IPS-15b (cell line): ENCODE results near the gene INPP1.

Experiments
- H3K27me3 ChIP-seq: one replicate; pipeline ENCODE4 v1.6.1; 2013; ENCODE audit warnings: low read length; ENCODE audit not compliant: control insufficient read depth, insufficient read depth
- H3K36me3 ChIP-seq: one replicate; pipeline ENCODE4 v1.6.1; 2013; ENCODE audit warnings: low read length; ENCODE audit not compliant: control insufficient read depth, insufficient read depth
- H3K4me1 ChIP-seq: one replicate; pipeline ENCODE4 v1.6.1; 2013; ENCODE audit warnings: mild to moderate bottlenecking, low read length; ENCODE audit not compliant: control insufficient read depth, insufficient read depth
- H3K4me3 ChIP-seq: one replicate; pipeline ENCODE4 v1.5.1; 2013; ENCODE audit warnings: low read depth, low read length
- H3K9ac ChIP-seq: one replicate; pipeline ENCODE4 v1.6.1; 2013; ENCODE audit warnings: low read depth, mild to moderate bottlenecking, low read length
- H3K9me3 ChIP-seq: one replicate; pipeline ENCODE4 v1.6.1; 2013; ENCODE audit warnings: mild to moderate bottlenecking, low read length; ENCODE audit not compliant: control insufficient read depth, insufficient read depth

INPP1 gene

GRCh38 chr2:190369635-190370034, 26.2 kb downstream of the INPP1 start:
- no peaks in the 10 kb centered on the region for H3K27me3 ChIP-seq
- no peak overlapping the region for H3K9ac ChIP-seq
- H3K4me3 ChIP-seq, result no peak overlapping the region
- H3K4me1 ChIP-seq, result no peaks in the 10 kb centered on the region
- no peaks in the 10 kb centered on the region for H3K36me3 ChIP-seq
- H3K9me3 ChIP-seq, result no peaks in the 10 kb centered on the region

- Histone ChIP-seq H3K4me1 (no peaks in the 10 kb centered on the region), H3K9me3 (no peaks in the 10 kb centered on the region), H3K4me3 (no peak overlapping the region), H3K9ac (no peak overlapping the region), H3K36me3 (no peaks in the 10 kb centered on the region), H3K27me3 (no peaks in the 10 kb centered on the region)
These were observed 32.7 kb downstream of the INPP1 start for GRCh38 chr2:190376083-190376482.

GRCh38 chr2:190376591-190377245, 33.3 kb downstream of the INPP1 start:
- Histone ChIP-seq H3K9ac (no peak overlapping the region), H3K4me1 (no peaks in the 10 kb centered on the region), H3K9me3 (no peaks in the 10 kb centered on the region), H3K27me3 (no peaks in the 10 kb centered on the region), H3K4me3 (no peak overlapping the region), H3K36me3 (no peaks in the 10 kb centered on the region)

- no peak overlapping the region for H3K4me3 ChIP-seq
- H3K9ac ChIP-seq, result no peak overlapping the region
- no peaks in the 10 kb centered on the region for H3K27me3 ChIP-seq
- no peaks in the 10 kb centered on the region for H3K36me3 ChIP-seq
- H3K4me1 ChIP-seq, result no peaks in the 10 kb centered on the region
- H3K9me3 ChIP-seq, result no peaks in the 10 kb centered on the region
These were observed 35.5 kb downstream of the INPP1 start for GRCh38 chr2:190378880-190379237.

GRCh38 chr2:190379249-190379964, 36.0 kb downstream of the INPP1 start:
- no peak overlapping the region for H3K9ac ChIP-seq
- H3K27me3 ChIP-seq, result no peaks in the 10 kb centered on the region
- no peak overlapping the region for H3K4me3 ChIP-seq
- no peaks in the 10 kb centered on the region for H3K4me1 ChIP-seq
- no peaks in the 10 kb centered on the region for H3K36me3 ChIP-seq
- no peaks in the 10 kb centered on the region for H3K9me3 ChIP-seq

GRCh38 chr2:190380962-190381412, 37.6 kb downstream of the INPP1 start:
- Histone ChIP-seq H3K9ac (no peak overlapping the region), H3K36me3 (no peaks in the 10 kb centered on the region), H3K27me3 (no peaks in the 10 kb centered on the region), H3K4me1 (no peaks in the 10 kb centered on the region), H3K4me3 (no peak overlapping the region), H3K9me3 (no peaks in the 10 kb centered on the region)

GRCh38 chr2:190382851-190383250, 39.5 kb downstream of the INPP1 start:
- H3K4me3 ChIP-seq, result no peak overlapping the region
- no peaks in the 10 kb centered on the region for H3K36me3 ChIP-seq
- H3K9me3 ChIP-seq, result no peaks in the 10 kb centered on the region
- no peaks in the 10 kb centered on the region for H3K4me1 ChIP-seq
- no peaks in the 10 kb centered on the region for H3K27me3 ChIP-seq
- no peak overlapping the region for H3K9ac ChIP-seq

GRCh38 chr2:190387422-190387821, 44.0 kb downstream of the INPP1 start:
- no peak overlapping the region for H3K4me3 ChIP-seq
- H3K9me3 ChIP-seq, result no peaks in the 10 kb centered on the region
- H3K27me3 ChIP-seq, result no peaks in the 10 kb centered on the region
- H3K4me1 ChIP-seq, result no peaks in the 10 kb centered on the region
- H3K36me3 ChIP-seq, result no peaks in the 10 kb centered on the region
- no peak overlapping the region for H3K9ac ChIP-seq

GRCh38 chr2:190396271-190396670, 52.9 kb downstream of the INPP1 start:
- Histone ChIP-seq H3K9me3 (no peaks in the 10 kb centered on the region), H3K4me1 (no peaks in the 10 kb centered on the region), H3K27me3 (no peaks in the 10 kb centered on the region), H3K9ac (no peak overlapping the region), H3K4me3 (no peak overlapping the region), H3K36me3 (no peaks in the 10 kb centered on the region)

GRCh38 chr2:190402986-190403603, 59.7 kb downstream of the INPP1 start:
- no peak overlapping the region for H3K9ac ChIP-seq
- H3K4me1 ChIP-seq, result peaks cover 5% of the 10 kb centered on the region
- no peaks in the 10 kb centered on the region for H3K9me3 ChIP-seq
- no peaks in the 10 kb centered on the region for H3K36me3 ChIP-seq
- H3K27me3 ChIP-seq, result peaks cover 23% of the 10 kb centered on the region
- H3K4me3 ChIP-seq, result no peak overlapping the region

- Histone ChIP-seq H3K4me1 (peaks cover 9% of the 10 kb centered on the region), H3K9me3 (no peaks in the 10 kb centered on the region), H3K27me3 (peaks cover 30% of the 10 kb centered on the region), H3K4me3 (no peak overlapping the region), H3K9ac (no peak overlapping the region), H3K36me3 (no peaks in the 10 kb centered on the region)
These were observed 61.1 kb downstream of the INPP1 start for GRCh38 chr2:190404487-190404886.

GRCh38 chr2:190405070-190405469, 61.7 kb downstream of the INPP1 start:
- no peaks in the 10 kb centered on the region for H3K36me3 ChIP-seq
- H3K9ac ChIP-seq, result no peak overlapping the region
- peaks cover 36% of the 10 kb centered on the region for H3K27me3 ChIP-seq
- no peaks in the 10 kb centered on the region for H3K9me3 ChIP-seq
- peaks cover 9% of the 10 kb centered on the region for H3K4me1 ChIP-seq
- no peak overlapping the region for H3K4me3 ChIP-seq
